ENCODE results near the gene PINK1.
"Not testable (repeated sequence)": the region's sequence is repeated elsewhere in the genome, so short reads cannot be mapped to it uniquely, and the experiment has no call there.

PINK1 gene

GRCh38 chr1:20633190-20634064 is at the start of gene PINK1:
Gene PINK1 (plus strand): TSS chr1:20633458. CDS start chr1:20633549, 91 bp downstream.
- in situ Hi-C loops (cut with MboI; ENCODE audit: low sequenced_read_pairs), result no loop called here

DNA sequence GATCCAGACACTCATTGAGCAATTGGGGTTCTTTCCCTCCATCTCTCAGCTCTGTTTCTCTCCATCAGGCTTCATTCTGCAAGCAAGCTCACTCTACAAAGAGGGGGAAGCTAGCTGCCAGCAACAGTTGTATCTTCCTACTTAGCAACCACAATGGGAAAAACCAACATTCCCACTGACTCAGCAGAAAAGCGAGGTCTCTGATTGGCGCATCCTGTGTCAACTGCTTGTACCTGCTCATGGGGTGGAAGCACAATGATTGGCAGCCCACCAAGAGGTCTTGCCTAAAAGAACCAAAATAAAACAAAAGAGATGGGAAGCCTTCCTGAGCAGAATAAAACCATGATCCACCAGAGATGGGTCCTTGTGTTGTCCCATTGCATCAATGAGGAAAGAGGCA is 48.4 kb upstream of the PINK1 start:
- in situ Hi-C loops (cut with MboI; ENCODE audit: low sequenced_read_pairs), result no loop called here

- in situ Hi-C loops (cut with MboI; ENCODE audit: low sequenced_read_pairs), result no loop called here
These were observed 46.2 kb upstream of the PINK1 start for GRCh38 chr1:20586953-20587660.

DNA sequence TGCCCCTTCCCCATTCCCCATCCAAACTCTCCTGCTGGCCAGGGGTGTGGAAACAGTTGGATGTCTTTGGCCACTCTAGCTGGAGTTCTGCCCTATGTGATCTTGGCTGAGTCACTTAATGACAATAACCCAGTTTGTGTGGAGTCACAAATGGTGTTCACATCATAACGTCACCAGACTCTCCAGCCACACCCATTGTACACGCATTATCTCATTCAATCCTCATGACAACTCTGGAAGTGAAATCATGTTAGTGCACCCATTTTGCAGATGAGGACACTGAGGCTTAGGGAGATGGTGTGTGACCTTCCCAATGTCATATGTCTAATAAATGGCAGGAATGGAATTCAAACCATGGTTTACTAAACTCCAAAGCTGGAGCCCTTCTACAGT is 45.6 kb upstream of the PINK1 start:
- in situ Hi-C loops (cut with MboI; ENCODE audit: low sequenced_read_pairs), result no loop called here

DNA sequence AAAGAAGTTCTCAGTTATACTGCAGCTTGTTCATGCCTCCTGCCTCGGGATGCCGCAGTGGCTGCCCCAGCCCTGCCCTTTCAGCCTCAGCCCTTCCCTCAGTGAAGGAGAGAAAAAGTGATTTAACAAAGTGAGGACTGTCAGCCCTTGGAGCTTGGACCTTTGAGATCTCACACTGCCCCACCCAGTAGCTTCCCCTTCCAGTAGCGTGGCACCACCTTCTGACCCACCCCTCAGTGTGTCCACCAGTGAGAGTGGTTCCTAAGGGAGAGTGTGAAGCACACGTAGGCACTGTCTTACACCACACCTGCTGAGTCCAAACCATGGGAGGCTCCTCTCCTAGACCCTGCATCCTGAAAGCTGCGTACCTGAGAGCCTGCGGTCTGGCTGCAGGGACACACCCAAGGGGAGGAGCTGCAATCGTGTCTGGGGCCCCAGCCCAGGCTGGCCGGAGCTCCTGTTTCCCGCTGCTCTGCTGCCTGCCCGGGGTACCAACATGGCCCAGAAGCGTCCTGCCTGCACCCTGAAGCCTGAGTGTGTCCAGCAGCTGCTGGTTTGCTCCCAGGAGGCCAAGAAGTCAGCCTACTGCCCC is 44.5 kb upstream of the PINK1 start, which contains the start of gene CDA:
TSS of gene CDA (plus strand) at position 464 of the 592 bp plus-strand sequence. CDS start at position 497, 33 bp downstream.
- in situ Hi-C loops (cut with MboI; ENCODE audit: low sequenced_read_pairs), result no loop called here

DNA sequence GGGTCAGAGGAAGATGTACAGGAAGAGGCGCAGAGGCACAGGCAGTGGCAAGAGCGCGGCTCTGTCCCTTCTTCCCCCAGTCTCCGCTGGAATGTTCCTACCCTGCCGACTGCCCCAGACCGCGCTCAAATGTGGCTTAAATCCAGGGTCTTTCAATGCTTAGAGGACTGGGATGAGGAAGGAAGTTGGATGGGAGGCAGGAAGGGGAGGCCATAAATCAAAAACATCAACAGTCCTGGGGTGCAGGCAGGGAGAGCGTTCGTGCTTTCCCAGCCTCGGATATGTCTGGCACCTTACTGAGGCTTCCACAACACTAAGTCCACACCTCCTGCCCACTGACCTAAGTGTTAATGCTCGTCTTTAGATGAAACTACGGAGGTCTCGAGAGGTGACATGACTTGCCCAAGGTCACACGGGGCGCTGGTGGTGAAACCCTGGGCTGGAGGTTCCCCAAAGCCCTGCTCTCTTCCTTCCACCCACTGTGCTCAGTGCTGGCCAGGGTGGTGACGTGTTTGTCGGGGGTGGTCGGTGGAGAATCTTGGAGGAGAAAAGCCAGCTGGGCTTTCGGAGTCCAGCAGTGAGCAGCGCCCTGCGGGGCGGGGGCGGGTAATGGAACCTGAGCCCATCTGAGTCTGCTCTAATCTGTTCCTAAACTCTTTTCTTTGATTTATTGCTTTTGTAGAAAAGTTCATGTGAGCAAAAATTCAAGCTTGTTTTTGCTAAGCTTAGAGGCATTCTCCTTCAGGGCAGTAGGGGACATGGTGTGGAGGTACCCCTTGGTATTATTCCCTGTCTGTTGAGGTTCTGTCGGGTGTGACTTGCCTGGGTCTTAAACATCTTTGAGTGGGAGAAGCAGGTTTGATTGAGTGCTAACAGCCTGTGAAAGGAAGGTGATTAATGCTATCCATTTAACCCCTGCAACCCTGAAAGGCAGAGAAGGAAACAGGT is 43.7 kb upstream of the PINK1 start:
- in situ Hi-C loops (cut with MboI; ENCODE audit: low sequenced_read_pairs), result no loop called here

DNA sequence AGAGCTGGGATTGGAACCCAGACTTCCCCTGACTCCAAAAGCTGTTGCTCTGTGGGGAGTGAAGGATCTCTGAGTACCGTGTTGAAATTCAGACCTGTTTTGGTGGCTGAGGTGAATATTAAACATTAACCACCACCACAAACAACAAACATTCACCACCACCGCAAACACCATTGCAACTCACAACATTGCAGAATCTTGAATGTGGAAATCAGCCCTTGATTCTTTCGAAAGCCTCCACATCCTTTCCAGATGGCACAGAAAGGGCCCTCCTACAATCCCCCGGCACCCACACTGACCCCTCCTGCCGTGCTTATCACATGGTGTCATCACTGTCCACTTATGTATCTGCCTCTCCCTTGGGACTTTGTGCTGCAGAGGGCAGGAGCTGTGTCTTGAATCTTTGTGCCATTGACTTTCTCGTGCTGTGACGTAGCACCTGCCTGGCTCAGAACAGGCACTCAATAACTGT is 42.9 kb upstream of the PINK1 start:
- in situ Hi-C loops (cut with MboI; ENCODE audit: low sequenced_read_pairs), result no loop called here

DNA sequence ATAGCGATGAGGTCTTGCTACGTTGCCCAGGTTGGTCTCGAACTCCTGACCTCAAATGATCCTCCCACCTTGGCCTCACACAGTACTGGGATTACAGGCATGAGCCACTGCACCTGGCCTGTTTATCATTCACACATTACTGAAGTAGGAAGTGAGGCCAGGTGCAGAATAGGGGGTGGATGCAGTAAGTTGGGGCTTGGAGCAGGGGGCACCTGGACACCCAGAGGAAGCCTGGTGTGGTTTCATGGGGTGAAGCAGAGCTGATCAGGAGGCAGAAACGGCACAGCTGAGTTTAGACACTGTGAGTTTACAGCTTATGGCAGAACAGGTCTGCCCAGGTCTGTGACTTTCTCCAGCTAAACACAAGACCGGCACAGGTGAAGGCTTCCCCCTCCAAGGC is 39.5 kb upstream of the PINK1 start:
- in situ Hi-C loops (cut with MboI; ENCODE audit: low sequenced_read_pairs), result no loop called here

DNA sequence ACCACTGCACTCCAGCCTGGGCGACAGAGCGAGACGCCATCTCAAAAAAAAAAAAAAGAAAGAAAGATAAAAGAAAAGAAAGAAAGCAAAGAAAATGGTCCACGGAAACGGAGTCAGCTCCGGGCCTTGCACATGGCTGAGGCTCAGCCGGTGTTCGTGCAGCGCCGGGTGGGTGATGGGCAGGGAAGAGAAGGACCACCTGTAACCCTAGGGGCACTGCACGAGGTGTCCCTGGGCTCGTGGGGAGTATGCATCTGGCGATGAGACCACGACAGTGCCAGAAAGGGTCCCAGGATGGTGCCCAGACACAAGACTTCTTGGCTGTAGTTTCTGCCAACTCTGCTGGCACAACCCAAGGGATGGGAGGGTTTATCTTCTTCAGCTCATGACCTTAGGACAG is 38.5 kb upstream of the PINK1 start:
- in situ Hi-C loops (cut with MboI; ENCODE audit: low sequenced_read_pairs), result no loop called here

GRCh38 chr1:20596106-20596505 is 37.2 kb upstream of the PINK1 start:
- in situ Hi-C loops (cut with MboI; ENCODE audit: low sequenced_read_pairs), result no loop called here

- in situ Hi-C loops (cut with MboI; ENCODE audit: low sequenced_read_pairs), result no loop called here
These were observed 35.6 kb upstream of the PINK1 start for GRCh38 chr1:20597650-20598049.

DNA sequence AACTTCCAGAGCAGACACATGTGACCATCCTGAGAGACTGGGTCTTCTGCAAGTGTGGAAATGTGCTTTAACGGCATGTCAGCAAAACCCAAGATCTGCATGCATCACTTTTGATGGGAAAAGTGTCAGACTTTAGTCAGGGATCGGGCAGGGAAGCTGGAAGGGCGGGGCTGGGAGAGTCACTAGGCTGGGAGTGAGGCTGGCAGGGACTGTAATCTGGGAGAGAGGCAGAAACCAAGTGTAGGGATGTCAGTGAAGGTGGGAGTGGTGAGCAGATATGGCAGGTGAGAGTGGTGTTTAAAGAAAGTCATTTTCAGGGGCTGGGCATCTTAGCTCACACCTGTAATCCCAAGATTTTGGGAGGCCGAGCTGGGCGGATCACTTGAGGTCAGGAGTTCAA is 33.1 kb upstream of the PINK1 start:
- in situ Hi-C loops (cut with MboI; ENCODE audit: low sequenced_read_pairs), result no loop called here

DNA sequence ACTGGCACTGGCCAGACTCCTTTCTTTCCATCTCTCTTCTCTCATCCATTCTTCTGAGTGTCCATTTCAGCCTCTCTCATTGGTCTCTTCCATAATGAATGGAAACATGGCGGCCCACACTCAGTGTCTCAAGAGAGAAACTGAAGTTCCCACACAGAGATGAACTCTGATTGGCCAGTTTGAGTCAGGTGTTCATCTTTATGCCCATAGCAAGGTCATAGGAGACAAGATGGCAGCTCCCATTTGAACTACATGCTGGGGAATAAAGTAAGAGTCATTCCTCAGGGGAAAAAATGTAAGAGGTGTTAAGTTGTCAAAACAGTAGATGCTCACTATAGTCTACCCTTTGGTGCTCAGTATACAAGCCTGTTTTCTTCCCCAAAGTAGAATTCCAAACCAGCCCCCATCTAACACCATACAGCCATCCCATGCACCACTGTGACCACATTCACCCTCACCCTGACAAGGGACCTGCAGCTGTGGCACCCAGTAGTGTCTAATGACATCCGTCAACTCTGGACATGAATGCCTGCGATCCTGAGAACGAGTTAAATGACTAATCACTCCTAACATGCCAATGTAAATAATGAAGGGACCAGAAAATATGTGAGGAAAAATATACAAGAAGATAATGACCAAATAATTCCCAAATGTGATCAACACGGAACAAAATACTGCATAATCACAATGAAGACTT is 32.0 kb upstream of the PINK1 start:
- in situ Hi-C loops (cut with MboI; ENCODE audit: low sequenced_read_pairs), result no loop called here

- in situ Hi-C loops (cut with MboI; ENCODE audit: low sequenced_read_pairs), result no loop called here
These were observed 30.3 kb upstream of the PINK1 start for GRCh38 chr1:20602851-20603450.

DNA sequence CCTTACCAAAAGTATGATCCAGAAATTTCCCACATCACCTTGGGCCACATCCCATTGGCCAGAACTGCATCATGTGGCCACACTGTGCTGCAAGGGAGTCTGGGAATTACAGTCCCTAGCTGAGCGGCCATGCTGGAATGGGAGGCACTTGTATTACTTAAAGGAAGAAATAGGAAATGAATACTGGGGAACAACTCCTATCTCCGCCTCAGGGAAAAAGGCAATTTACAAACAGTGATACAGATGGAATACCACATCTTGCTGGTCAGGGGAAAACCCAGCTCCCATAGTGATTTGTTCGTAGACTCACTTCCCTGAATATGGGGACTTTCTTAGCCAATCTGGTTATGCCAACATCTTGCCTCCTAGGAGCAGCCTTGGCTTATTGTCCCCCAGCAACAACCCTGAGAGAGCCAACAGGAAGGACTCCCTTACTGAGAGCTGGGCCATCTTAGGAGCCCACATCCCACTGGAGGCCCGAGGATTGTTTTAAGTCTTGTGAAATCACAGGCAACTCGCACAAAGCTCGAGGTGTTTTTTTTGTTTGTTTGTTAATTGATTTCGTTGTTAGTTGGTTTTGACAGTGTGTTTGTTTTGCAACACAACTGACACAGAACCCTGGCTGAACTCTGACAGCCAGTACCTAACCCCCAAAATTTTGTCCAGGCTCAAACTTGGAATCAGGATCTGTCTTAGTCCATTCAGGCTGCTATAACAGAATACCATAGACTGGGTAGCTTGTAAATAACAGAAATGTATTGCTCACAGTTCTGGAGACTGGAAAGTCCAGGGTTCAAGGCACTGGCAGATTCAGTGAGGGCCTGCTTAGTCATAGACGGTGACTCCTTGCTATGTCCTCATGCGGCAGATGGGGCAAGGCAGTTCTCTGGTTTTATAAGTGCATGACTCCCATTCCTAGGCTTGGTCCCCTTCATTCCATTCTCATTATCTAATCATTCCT is 29.5 kb upstream of the PINK1 start:
- in situ Hi-C loops (cut with MboI; ENCODE audit: low sequenced_read_pairs), result no loop called here

GRCh38 chr1:20604678-20605077 is 28.6 kb upstream of the PINK1 start:
- in situ Hi-C loops (cut with MboI; ENCODE audit: low sequenced_read_pairs), result no loop called here

GRCh38 chr1:20606801-20607570 is 26.3 kb upstream of the PINK1 start:
- in situ Hi-C loops (cut with MboI; ENCODE audit: low sequenced_read_pairs), result not testable (repeated sequence)

- in situ Hi-C loops (cut with MboI; ENCODE audit: low sequenced_read_pairs), result no loop called here
These were observed 23.7 kb upstream of the PINK1 start for GRCh38 chr1:20609541-20609940.
